ENCODE data around the gene GPR68.
"Not testable (repeated sequence)": the region's sequence is repeated elsewhere in the genome, so short reads cannot be mapped to it uniquely, and the experiment has no call there.

The GPR68 gene

GRCh38 chr14:91228112-91229004 lies 16.1 kb downstream of the GPR68 start:
- no peak for DNase-seq (ENCODE audit: low read depth)

GRCh38 chr14:91227183-91227628 lies 17.3 kb downstream of the GPR68 start:
- DNase-seq (ENCODE audit: low read depth), result no peak

GRCh38 chr14:91226360-91226759 lies 18.1 kb downstream of the GPR68 start:
- DNase-seq (ENCODE audit: low read depth), result not testable (repeated sequence)

DNA sequence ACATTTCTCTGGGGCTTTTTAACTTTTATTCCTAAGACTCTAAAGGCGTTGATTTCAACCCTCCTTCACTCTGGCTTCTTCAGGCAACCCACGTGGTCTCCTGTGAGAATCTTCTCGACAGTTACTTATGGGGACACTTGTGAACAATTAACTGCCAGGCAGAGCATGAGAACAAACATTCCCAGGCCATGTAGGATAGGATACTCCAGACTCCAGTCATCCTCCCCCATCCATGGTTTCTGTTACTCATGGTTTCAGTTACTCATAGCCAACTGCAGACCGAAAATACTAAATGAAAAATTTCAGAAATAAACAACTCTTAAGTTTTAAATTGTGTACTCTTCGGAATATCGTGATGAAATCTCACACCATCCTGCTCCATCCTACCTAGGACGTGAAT lies 19.5 kb downstream of the GPR68 start:
- no peak for DNase-seq (ENCODE audit: low read depth)

DNA sequence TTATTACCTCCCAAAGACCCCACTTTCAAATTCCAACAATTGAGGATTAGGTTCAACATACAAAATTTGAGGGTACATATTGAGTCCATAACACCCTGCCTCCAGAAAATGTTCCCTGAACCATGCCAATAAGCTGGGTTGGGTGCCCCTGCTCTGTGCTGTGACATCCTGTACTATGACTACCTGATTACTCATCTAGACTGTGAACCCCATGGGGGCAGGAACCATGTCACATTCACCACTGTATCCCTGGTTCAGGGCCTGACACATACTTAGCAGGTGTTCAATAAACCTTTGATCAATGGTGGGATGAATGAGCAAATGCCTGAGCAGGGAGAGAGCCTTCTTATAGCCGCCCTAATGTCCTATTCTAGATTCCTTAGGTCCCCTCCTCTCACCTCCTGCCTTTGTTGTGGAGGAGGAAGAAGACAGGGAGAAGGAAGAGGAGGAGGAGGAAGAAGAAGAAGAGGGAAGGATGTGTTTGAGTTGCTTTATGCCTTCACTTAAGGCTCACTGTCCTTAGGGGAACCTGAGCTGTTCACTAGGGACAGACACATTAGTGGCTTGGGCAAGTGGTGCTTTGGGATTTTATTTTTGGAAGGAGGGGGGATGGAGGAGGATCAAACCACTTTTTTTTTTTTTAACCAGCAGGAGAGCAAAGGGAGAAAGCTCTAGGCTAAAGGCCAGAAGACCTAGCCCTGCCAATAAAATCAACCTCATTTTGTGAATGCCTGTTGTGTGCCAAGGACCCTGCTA lies 21.3 kb downstream of the GPR68 start:
- DNase-seq (ENCODE audit: low read depth), result no peak

GRCh38 chr14:91221270-91221669 lies 23.2 kb downstream of the GPR68 start:
- no peak for DNase-seq (ENCODE audit: low read depth)

- no peak for DNase-seq (ENCODE audit: low read depth)
Measured at GRCh38 chr14:91220581-91221000, 23.9 kb downstream of the GPR68 start.

DNA sequence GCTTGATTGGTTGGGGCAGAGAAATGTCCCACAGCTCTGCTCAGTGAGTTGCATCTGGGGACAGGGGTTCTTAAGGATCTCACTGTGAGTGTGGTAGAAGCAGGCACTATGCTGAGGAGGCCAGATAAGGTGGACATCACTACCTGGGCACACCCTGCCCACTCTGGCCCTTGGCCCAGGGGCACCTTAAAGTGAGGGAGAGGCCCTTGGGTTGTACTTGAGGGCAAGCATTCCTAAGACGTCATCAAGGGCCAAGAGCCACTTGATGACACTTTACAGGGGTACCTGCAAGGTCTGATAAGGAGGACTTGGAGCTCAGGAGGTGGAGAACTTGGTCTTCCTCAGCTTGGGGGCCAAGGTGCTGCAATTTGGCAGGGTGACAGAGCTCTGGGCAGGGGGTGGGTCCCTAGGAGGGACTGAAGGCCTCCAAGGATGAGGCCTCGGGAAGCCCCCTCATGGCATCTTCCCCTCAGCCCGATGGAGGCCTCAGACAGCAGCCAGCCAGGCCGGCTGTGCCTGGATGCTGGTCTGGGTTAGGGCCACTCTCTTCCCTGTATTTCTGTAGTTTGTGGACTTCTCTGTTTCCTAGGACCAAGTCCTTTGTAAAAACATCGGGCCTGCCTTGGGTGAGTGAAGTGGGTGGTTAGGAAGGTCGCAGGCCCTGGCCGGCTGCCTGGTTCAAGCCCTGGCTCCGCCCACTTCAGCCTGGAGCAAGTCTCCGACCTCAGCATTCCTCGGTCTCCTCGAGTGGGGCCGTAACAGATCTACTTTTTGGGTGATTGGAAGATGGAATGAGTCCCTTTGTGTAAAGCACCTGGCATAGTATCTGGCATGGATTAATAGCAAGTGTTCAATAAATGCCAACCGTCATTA lies 24.8 kb downstream of the GPR68 start:
- no peak for DNase-seq (ENCODE audit: low read depth)

DNA sequence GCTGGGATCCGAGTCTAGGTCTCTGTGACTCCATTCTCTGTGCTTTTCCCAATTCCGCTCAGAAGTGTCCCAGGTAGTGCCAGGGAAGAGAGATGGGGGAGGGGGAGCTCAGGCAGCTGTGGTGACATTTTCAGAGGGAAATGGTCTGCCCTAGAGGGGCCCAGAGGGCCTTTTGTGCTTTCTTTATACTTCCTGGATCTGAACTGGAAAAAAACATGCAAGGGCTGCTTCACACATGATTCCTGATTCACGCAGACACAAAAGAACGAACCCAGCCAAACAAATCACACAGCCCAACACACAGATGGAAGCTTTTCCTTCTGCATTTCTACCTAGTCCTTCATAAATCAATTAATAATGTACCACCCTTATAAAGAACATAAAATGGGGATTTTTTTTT lies 26.5 kb downstream of the GPR68 start:
- no peak for DNase-seq (ENCODE audit: low read depth)

GRCh38 chr14:91216731-91217226 lies 27.7 kb downstream of the GPR68 start:
- no peak for DNase-seq (ENCODE audit: low read depth)

DNA sequence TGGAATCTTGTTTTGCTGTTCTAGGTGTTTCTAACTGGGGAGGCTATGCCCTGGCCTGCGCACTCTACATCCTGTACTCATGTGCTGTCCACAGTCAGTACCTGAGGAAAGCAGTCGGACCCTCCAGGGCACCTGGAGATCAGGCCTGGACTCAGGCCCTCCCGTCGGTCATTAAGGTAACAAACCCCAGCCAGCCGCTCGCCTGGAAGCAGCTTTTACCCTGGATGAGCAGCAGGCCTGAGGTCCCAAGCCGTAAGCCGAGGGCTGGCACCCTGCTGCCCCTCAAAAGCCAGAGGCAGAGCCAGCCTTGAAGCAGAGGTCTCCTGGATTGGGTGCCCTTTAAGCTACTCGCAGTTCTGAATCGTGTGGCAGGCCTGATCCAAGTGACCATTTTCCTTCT lies 29.1 kb downstream of the GPR68 start:
- DNase-seq (ENCODE audit: low read depth), result no peak

DNA sequence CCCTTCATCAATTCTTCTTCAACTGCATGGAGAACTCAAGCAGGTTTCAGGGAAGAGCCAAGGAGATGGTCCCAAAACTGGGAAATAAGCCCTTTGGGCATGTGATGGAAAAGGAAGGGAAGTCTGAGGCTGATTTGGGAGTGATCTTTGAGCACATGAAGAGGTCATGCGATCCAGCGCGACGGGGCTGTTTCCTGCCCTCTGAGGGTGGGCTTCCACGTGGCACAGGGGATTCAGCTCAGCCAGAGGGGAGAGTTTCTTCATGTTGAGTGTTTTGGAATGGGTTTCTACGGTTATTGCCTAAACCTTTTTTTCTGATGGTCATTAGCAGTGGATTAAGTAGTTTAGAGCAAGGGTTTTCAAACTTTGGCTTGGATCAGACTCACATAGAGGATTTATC lies 30.2 kb downstream of the GPR68 start:
- DNase-seq (ENCODE audit: low read depth), result no peak

GRCh38 chr14:91211017-91211416 lies 33.5 kb downstream of the GPR68 start:
- no peak for DNase-seq (ENCODE audit: low read depth)

GRCh38 chr14:91207008-91207407 lies 37.5 kb downstream of the GPR68 start:
- no peak for DNase-seq (ENCODE audit: low read depth)

GRCh38 chr14:91205459-91205858 lies 39.0 kb downstream of the GPR68 start:
- no peak for DNase-seq (ENCODE audit: low read depth)

DNA sequence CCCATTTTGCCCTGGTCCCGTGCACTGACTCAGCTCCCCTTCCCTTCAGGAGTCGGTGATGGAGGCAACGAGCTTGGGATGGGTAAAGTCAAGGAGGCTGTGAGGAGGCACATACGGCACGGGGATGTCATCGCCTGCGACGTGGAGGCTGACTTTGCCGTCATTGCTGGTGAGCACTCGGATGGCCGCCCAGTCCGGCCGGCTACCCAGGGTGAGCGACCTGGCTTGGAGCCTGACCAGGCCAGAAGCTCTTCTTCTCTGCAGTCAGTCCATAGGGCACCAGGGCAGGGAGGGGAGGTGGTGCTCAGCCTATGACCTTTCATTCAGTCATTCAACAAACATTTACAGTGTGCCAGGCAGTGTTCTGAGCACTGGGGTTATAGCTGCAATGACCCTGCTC lies 39.8 kb downstream of the GPR68 start:
- DNase-seq (ENCODE audit: low read depth), result no peak

- no peak for DNase-seq (ENCODE audit: low read depth)
Measured at GRCh38 chr14:91202234-91202974, 42.1 kb downstream of the GPR68 start.

DNA sequence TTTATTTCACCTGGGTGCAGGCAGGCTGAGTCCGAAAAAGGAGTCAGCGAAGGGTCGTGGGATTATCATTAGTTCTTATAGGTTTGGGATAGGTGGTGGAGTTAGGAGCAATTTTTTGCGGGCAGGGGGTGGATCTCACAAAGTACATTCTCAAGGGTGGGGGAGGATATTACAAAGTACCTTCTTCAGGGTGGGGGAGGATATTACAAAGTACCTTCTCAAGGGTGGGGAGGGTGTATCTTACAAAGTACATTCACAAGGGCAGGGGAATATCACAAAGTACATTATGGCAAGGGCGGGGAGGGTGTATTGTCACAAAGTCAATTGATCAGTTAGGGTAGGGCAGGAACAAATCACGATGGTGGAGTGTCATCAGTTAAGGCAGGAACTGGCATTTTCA lies 43.7 kb downstream of the GPR68 start:
- not testable (repeated sequence) for DNase-seq (ENCODE audit: low read depth)

GRCh38 chr14:91197631-91198030 lies 46.9 kb downstream of the GPR68 start:
- DNase-seq (ENCODE audit: low read depth), result no peak

GRCh38 chr14:91195881-91196280 lies 48.6 kb downstream of the GPR68 start:
- DNase-seq (ENCODE audit: low read depth), result no peak

GRCh38 chr14:91193069-91193468 lies 51.4 kb downstream of the GPR68 start:
- no peak for DNase-seq (ENCODE audit: low read depth)

Data from GM04503 (cell line).